ENCODE measurements around the gene CTBP2.

DNA sequence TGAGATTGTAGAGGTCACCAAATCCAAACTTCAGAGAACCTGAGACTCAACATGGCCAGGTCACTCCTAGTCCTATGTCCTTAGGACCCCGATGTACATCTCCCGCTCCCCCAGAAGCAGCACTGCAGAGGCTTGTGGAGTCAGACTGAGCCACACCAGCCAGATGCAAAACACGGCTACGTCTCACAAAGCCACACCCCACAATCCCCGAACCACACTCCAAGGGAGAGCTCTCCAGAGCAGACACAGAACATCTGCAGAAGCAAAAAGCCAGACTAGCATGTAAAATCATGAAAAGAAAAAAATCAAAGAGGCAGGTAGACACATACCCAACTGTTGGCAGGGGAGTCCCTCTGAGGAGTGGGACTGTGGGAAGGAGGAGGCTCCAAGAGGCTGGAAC is 104.9 kb downstream of the CTBP2 start:
- no peak for TF ChIP-seq POLR2A (IDR thresholded peaks at IDR 0.05)
- no peak for TF ChIP-seq CTCF (IDR thresholded peaks at IDR 0.05)
